Activated CD8-positive, alpha-beta memory T cell treated with anti-CD3 and anti-CD28 coated beads, Interleukin-2, amount 50 U/mL, for 1 hour (primary cell): ENCODE measurements around the gene FAM222A.

ENCODE experiments used
- DNase-seq: peaks from one replicate; pipeline ENCODE4 v3.0.0-alpha.2; 2020; ENCODE audit errors: extremely low read depth

The FAM222A gene

DNA sequence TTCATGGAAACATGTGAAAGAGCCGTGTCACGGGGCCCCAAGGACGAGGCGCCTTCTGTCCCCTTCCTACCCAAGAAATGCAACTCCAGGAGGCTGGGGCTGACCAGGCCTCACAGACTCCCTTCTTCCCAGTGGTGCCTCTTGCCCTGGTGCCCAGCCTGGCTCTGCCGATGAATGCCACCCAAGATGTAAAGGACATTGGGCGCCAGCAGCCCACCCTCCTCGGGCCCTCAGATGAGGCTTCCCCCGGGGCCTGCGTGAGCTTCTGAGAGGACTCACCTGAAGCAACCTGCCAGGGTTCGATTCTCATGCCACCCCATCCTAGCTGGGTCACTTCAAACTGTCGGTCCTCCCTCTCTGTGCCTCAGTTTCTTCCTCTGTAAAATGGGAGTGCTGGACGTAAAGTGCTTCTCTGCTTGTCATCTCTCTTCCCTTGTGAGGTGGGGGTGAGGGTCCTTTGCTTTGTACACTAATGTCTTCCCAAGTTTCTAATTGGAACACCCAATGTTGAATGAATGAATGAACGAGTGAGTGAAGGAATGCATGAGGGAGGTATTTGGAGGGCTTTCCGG is 10.8 kb downstream of the FAM222A start:
- DNase-seq: no peak

- no peak for DNase-seq
Measured at GRCh38 chr12:109725321-109726105, 11.9 kb downstream of the FAM222A start.

GRCh38 chr12:109726106-109726497 is 12.5 kb downstream of the FAM222A start:
- no peak for DNase-seq

- DNase-seq: no peak
Measured at GRCh38 chr12:109726511-109727038, 12.9 kb downstream of the FAM222A start.

- no peak for DNase-seq
Measured at GRCh38 chr12:109727039-109727723, 13.6 kb downstream of the FAM222A start.

GRCh38 chr12:109727746-109728726 is 14.4 kb downstream of the FAM222A start:
- no peak for DNase-seq

- no peak for DNase-seq
Measured at GRCh38 chr12:109728921-109729320, 15.3 kb downstream of the FAM222A start.

DNA sequence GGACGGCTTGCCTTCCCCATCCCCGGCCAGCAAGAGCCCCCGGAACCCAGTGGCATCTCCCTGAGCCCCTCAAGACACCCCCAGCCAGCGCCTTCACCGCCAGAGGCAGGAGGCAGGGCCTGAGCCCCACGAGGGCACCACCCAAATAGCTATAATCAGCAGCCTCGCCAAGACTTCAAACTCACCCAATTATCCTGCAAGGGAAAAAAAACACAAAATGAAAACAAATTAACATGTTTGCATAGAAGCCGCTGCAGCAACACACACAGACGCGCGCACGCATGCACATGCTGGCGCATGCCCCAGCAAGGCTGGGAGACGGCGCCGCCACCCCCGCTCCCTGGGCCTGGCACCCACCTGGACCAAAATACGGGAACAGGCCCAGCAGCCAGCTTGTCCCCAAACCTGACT is 15.8 kb downstream of the FAM222A start:
- no peak for DNase-seq

GRCh38 chr12:109729801-109730200 is 16.2 kb downstream of the FAM222A start:
- DNase-seq: no peak

DNA sequence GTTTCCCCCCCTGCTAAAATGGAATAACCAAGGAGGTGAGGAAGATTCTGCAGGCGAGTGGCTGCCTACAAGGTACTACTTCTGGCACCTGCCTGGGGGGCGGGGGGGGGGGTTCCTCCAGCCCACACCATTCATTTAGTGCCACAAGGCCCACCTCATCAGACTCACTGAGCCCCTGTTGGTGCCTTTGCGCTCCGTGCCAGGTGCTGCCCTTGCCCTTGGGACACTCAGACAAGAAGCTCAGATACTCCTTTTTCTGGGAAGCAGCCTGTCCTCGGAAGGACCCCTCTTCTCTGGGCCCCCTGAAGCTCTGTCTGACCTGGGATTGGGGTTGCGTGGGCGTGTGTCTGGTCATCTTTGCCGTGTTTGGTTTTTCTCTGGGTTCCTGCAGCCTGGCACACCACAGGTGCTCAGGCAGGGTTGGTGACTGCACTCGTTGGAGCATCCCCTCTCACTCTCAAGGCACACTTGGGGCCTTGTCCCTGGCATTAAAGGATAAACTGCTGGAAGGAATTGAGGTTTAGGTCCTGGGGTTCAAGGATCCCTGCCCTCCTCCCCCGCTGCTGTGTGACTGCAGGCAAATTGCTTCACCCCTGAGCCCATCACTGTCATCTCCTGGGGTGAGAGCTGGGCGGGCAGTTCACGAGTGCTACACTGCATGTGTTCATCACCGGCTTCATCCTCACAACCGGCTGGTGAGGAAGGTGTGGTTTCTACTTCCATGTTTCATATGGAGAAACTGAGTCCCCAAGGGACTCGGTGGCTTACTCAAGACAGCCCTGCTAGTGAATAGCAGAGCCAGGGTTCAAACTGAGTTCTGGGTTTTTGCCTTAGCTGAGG is 16.9 kb downstream of the FAM222A start:
- no peak for DNase-seq

DNA sequence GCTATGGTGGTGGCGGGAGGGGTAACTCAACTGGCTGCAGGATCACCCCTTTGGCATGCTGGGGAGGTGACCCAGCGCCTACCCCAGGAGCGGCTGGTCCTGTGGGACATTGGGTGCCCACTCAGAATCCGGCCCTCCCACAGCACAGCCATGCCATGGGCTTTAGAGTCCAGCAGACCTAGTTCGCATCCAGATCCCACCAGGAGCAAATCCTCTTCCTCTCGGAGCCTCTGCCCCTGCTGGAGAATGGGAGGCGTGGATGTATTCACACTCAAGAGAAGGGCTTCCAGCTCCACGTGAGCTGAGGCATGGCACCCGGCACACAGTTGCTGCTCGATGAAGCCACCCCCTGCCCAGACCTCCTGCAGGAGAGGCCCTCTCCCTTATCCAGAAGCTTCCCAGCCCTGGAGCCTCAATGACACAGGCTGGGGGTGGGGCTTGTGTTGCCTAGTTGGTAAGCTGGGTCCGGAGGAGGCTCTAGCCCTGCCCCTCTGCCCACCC is 17.7 kb downstream of the FAM222A start:
- no peak for DNase-seq

DNA sequence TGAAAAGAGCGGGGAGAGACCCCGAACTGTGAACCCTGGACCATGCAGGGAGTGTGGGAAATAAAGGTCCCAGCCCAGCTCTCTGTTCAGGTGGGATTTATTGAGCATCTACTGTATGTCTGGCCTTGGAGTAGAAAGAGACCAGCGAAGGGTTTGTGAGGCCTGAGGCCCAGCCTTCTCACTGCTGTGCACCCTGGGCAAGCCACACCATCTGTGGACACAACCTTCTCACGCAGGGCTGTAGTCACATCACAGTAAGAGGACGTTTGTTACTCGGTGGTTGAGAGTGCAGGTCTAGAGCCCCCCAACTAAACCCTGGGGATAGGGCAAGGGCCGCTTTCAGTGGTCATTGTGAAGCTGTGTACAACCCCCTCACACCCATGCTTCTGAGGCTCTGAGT is 18.2 kb downstream of the FAM222A start:
- no peak for DNase-seq

DNA sequence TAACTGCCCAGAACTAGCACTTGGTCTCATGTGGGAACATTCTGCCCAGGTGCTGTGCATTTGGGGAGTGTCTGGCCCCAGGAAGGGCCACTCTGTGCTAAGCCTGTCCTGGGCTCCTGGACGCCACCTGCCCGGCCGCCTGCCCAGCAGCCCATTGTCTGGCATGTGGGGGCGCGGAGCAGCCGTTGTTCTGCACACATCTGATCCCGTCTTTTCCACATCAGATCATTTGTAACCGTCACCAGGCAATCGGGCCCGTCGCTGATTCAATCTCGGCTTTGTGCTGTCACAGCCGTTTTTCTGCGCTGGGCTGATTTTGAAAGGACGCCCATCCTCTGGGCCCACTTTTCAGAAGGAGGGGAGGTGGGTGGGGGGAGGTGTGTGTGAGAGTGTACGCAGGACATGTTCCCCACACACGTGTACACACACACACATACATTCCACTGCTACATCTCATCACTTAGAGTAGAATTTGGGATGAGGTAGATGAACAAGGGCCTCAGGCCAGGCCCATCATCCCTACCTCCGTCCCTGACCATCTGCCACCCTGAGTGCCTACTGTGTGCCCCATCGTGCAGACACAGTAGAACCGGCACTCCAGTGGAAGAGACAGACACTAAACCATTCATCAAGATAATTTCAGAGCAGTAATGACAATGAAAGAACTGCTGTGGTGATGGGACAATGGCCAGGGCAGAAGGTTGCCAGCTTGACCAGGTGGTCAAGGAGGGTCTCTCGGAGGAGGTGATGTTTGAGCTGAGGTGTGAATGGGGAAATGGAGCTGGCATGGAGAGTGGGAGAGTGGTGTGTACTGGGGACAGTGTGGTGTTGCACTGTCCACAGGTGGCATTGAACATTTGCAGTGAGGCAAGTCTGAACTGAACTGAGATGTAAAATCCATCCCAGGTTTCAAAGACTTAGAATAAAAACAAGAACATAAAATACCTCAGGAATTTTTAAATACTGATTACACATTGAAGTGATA is 19.0 kb downstream of the FAM222A start:
- no peak for DNase-seq

- no peak for DNase-seq
Measured at GRCh38 chr12:109734219-109735000, 20.8 kb downstream of the FAM222A start.

- no peak for DNase-seq
Measured at GRCh38 chr12:109735051-109735521, 21.5 kb downstream of the FAM222A start.

- DNase-seq: no peak
Measured at GRCh38 chr12:109735825-109736551, 22.4 kb downstream of the FAM222A start.

DNA sequence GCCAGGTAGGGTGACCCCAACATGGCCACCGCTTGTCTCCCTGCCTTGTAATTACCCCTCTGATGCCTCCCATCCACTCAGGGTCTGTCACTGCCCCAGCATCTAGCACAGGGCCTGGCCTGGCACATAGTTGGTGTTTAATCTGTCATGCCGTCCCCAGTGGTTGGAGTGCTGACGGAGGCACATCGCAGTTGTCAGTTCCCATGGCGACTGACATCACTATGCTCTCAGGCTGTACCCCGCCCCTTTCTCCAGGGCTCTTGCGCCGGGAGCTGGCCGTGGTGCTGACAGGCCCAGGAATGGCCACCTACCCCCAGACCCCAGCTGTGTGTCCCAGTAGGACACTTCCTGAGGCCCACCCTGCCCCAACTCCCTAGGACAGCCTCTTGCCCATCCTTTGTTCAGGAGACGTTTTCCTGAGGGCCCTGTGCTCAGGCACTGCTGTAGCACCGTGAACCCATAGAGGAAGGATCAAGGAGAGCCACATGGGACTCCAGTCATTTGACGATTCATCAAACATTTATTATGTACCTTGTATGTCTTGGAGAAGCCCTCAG is 23.0 kb downstream of the FAM222A start:
- no peak for DNase-seq
